ENCODE results near the gene ERC2.
"Not testable (repeated sequence)": the region's sequence is repeated elsewhere in the genome, so short reads cannot be mapped to it uniquely, and the experiment has no call there.

ERC2 gene

GRCh38 chr3:56051052-56051451 lies 417.2 kb downstream of the ERC2 start:
- Histone ChIP-seq H3K4me1 (ENCODE audit: control insufficient read depth in 1 of 2, insufficient read depth in 2 of 2, low read length in 2 of 2) (no peaks in the 10 kb centered on the region), H3K4me3 (ENCODE audit: low read depth in 1 of 2, low read length in 2 of 2) (no peak overlapping the region), H3K27ac (ENCODE audit: low read depth, low read length) (no peak overlapping the region), H3K36me3 (ENCODE audit: control insufficient read depth in 1 of 2, insufficient read depth in 2 of 2, low read length in 2 of 2) (no peaks in the 10 kb centered on the region), H3K9ac (ENCODE audit: low read depth in 1 of 2, low read length in 2 of 2) (no peak overlapping the region), H3K9me3 (ENCODE audit: control insufficient read depth in 1 of 2, low read length in 2 of 2) (no peaks in the 10 kb centered on the region), H3K27me3 (ENCODE audit: control insufficient read depth in 1 of 2, insufficient read depth in 2 of 2, low read length in 2 of 2) (no peaks in the 10 kb centered on the region)

GRCh38 chr3:56048946-56049345 lies 419.3 kb downstream of the ERC2 start:
- no peaks in the 10 kb centered on the region for H3K4me1 ChIP-seq (ENCODE audit: control insufficient read depth in 1 of 2, insufficient read depth in 2 of 2, low read length in 2 of 2)
- no peaks in the 10 kb centered on the region for H3K27me3 ChIP-seq (ENCODE audit: control insufficient read depth in 1 of 2, insufficient read depth in 2 of 2, low read length in 2 of 2)
- H3K27ac ChIP-seq (ENCODE audit: low read depth, low read length) = no peak overlapping the region
- H3K9me3 ChIP-seq (ENCODE audit: control insufficient read depth in 1 of 2, low read length in 2 of 2) = no peaks in the 10 kb centered on the region
- no peaks in the 10 kb centered on the region for H3K36me3 ChIP-seq (ENCODE audit: control insufficient read depth in 1 of 2, insufficient read depth in 2 of 2, low read length in 2 of 2)
- no peak overlapping the region for H3K9ac ChIP-seq (ENCODE audit: low read depth in 1 of 2, low read length in 2 of 2)
- no peak overlapping the region for H3K4me3 ChIP-seq (ENCODE audit: low read depth in 1 of 2, low read length in 2 of 2)

DNA sequence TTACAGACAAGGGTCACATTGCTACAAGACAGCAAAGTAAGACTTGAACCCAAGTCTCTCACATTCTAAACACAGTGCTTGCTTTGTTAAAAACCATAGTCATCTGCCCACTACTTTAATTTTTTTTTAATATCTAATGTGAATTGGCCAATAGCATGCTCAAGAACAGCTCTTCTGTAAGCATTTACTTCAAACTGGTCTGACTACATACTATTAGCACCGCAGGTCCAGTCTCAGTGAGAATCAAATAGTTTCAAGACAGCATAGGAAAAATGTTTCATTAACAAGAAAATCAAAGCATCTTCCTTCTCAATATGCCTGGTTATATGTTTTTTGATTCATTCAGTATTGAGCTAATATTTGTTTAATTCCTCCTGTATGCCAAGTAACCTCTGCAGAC lies 419.9 kb downstream of the ERC2 start:
- Histone ChIP-seq H3K36me3 (ENCODE audit: control insufficient read depth in 1 of 2, insufficient read depth in 2 of 2, low read length in 2 of 2) (no peaks in the 10 kb centered on the region), H3K9me3 (ENCODE audit: control insufficient read depth in 1 of 2, low read length in 2 of 2) (no peaks in the 10 kb centered on the region), H3K27me3 (ENCODE audit: control insufficient read depth in 1 of 2, insufficient read depth in 2 of 2, low read length in 2 of 2) (no peaks in the 10 kb centered on the region), H3K4me3 (ENCODE audit: low read depth in 1 of 2, low read length in 2 of 2) (no peak overlapping the region), H3K27ac (ENCODE audit: low read depth, low read length) (no peak overlapping the region), H3K4me1 (ENCODE audit: control insufficient read depth in 1 of 2, insufficient read depth in 2 of 2, low read length in 2 of 2) (no peaks in the 10 kb centered on the region), H3K9ac (ENCODE audit: low read depth in 1 of 2, low read length in 2 of 2) (no peak overlapping the region)

- no peak overlapping the region for H3K4me3 ChIP-seq (ENCODE audit: low read depth in 1 of 2, low read length in 2 of 2)
- no peaks in the 10 kb centered on the region for H3K27me3 ChIP-seq (ENCODE audit: control insufficient read depth in 1 of 2, insufficient read depth in 2 of 2, low read length in 2 of 2)
- H3K27ac ChIP-seq (ENCODE audit: low read depth, low read length) = no peak overlapping the region
- H3K4me1 ChIP-seq (ENCODE audit: control insufficient read depth in 1 of 2, insufficient read depth in 2 of 2, low read length in 2 of 2) = no peaks in the 10 kb centered on the region
- H3K9me3 ChIP-seq (ENCODE audit: control insufficient read depth in 1 of 2, low read length in 2 of 2) = no peaks in the 10 kb centered on the region
- no peak overlapping the region for H3K9ac ChIP-seq (ENCODE audit: low read depth in 1 of 2, low read length in 2 of 2)
- no peaks in the 10 kb centered on the region for H3K36me3 ChIP-seq (ENCODE audit: control insufficient read depth in 1 of 2, insufficient read depth in 2 of 2, low read length in 2 of 2)
Observed at GRCh38 chr3:56042326-56042951, 425.8 kb downstream of the ERC2 start.

DNA sequence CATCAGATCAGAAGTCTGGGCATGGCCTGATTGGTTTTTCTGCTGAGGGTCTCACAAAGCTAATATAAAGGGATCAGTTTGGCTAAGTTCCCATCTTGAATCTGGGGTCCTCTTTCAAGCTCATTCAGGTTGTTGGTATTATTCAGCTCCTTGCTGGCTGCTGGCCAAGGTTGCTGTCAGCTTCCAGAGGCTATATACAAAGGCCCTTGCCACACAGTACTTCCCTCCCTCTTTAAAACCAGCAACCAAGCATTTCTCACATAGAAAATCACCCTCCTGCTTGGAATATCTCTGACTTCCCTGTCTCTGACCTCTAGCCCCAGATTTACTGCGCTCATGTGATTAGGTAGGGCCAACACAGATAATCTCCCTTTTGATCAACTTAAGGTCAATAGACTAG lies 442.9 kb downstream of the ERC2 start:
- Histone ChIP-seq H3K9me3 (ENCODE audit: control insufficient read depth in 1 of 2, low read length in 2 of 2) (no peaks in the 10 kb centered on the region), H3K4me1 (ENCODE audit: control insufficient read depth in 1 of 2, insufficient read depth in 2 of 2, low read length in 2 of 2) (no peaks in the 10 kb centered on the region), H3K27me3 (ENCODE audit: control insufficient read depth in 1 of 2, insufficient read depth in 2 of 2, low read length in 2 of 2) (no peaks in the 10 kb centered on the region), H3K27ac (ENCODE audit: low read depth, low read length) (no peak overlapping the region), H3K9ac (ENCODE audit: low read depth in 1 of 2, low read length in 2 of 2) (no peak overlapping the region), H3K36me3 (ENCODE audit: control insufficient read depth in 1 of 2, insufficient read depth in 2 of 2, low read length in 2 of 2) (no peaks in the 10 kb centered on the region), H3K4me3 (ENCODE audit: low read depth in 1 of 2, low read length in 2 of 2) (no peak overlapping the region)

DNA sequence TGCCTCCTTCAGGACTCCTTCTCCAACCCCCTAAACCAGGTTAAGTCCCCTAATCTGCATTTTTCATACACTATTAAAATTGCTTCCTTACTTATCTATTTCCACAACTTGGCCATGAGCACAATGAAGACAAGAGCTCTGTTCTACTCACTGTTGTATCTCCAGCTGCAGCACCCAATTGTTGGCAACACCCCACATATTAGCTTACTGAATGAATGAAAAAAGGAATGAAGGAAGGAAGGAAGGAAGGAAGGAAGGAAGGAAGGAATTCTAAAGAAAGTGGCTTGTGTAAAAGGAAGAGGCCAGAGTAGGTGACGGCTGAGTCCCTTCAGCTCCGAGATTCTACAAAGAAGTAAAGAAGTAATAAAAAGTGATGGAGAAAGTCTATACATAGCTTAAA lies 444.7 kb downstream of the ERC2 start:
- Histone ChIP-seq H3K27me3 (ENCODE audit: control insufficient read depth in 1 of 2, insufficient read depth in 2 of 2, low read length in 2 of 2) (no peaks in the 10 kb centered on the region), H3K27ac (ENCODE audit: low read depth, low read length) (no peak overlapping the region)

GRCh38 chr3:56022619-56023018 lies 445.6 kb downstream of the ERC2 start:
- Histone ChIP-seq H3K36me3 (ENCODE audit: control insufficient read depth in 1 of 2, insufficient read depth in 2 of 2, low read length in 2 of 2) (no peaks in the 10 kb centered on the region), H3K27ac (ENCODE audit: low read depth, low read length) (no peak overlapping the region), H3K4me3 (ENCODE audit: low read depth in 1 of 2, low read length in 2 of 2) (no peak overlapping the region), H3K4me1 (ENCODE audit: control insufficient read depth in 1 of 2, insufficient read depth in 2 of 2, low read length in 2 of 2) (no peaks in the 10 kb centered on the region), H3K9me3 (ENCODE audit: control insufficient read depth in 1 of 2, low read length in 2 of 2) (no peaks in the 10 kb centered on the region), H3K27me3 (ENCODE audit: control insufficient read depth in 1 of 2, insufficient read depth in 2 of 2, low read length in 2 of 2) (no peaks in the 10 kb centered on the region), H3K9ac (ENCODE audit: low read depth in 1 of 2, low read length in 2 of 2) (no peak overlapping the region)

More for the DNA sequence above, 444.7 kb downstream of the ERC2 start:
- Histone ChIP-seq H3K4me3 (ENCODE audit: low read depth in 1 of 2, low read length in 2 of 2) (no peak overlapping the region), H3K4me1 (ENCODE audit: control insufficient read depth in 1 of 2, insufficient read depth in 2 of 2, low read length in 2 of 2) (no peaks in the 10 kb centered on the region), H3K9me3 (ENCODE audit: control insufficient read depth in 1 of 2, low read length in 2 of 2) (no peaks in the 10 kb centered on the region), H3K9ac (ENCODE audit: low read depth in 1 of 2, low read length in 2 of 2) (no peak overlapping the region), H3K36me3 (ENCODE audit: control insufficient read depth in 1 of 2, insufficient read depth in 2 of 2, low read length in 2 of 2) (no peaks in the 10 kb centered on the region)

DNA sequence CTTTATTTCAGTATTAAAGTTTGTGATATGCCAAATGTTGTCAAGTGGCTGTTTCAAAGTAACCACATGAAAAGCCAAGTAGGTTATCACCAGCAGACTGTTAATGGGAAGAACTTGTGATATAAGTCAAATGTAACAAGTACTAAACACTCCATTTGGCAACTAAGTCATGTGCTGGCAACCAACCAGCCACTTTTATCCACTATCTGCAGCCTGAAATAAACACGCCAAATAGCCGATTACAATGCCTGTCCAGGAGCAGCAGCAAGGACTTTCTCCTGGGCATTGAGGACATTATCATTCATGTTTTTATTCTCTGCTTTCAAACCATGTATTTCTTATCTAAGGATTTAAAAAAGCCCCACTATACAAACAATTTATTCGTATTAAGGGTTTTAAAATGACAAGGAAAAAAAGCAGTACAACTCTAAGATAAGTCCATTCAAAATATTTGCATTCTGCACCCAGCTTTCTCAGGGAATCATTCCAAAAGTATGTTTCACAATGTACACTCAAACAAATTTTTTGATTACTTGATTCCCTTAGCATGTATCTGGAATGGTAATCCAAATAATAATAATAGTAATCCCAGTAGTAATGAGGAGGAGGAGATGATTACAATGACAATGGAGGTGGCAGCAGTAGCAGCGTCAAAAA lies 448.6 kb downstream of the ERC2 start:
- Histone ChIP-seq H3K27me3 (ENCODE audit: control insufficient read depth in 1 of 2, insufficient read depth in 2 of 2, low read length in 2 of 2) (no peaks in the 10 kb centered on the region), H3K4me1 (ENCODE audit: control insufficient read depth in 1 of 2, insufficient read depth in 2 of 2, low read length in 2 of 2) (no peaks in the 10 kb centered on the region), H3K36me3 (ENCODE audit: control insufficient read depth in 1 of 2, insufficient read depth in 2 of 2, low read length in 2 of 2) (no peaks in the 10 kb centered on the region), H3K9ac (ENCODE audit: low read depth in 1 of 2, low read length in 2 of 2) (no peak overlapping the region), H3K4me3 (ENCODE audit: low read depth in 1 of 2, low read length in 2 of 2) (no peak overlapping the region), H3K9me3 (ENCODE audit: control insufficient read depth in 1 of 2, low read length in 2 of 2) (no peaks in the 10 kb centered on the region), H3K27ac (ENCODE audit: low read depth, low read length) (no peak overlapping the region)

DNA sequence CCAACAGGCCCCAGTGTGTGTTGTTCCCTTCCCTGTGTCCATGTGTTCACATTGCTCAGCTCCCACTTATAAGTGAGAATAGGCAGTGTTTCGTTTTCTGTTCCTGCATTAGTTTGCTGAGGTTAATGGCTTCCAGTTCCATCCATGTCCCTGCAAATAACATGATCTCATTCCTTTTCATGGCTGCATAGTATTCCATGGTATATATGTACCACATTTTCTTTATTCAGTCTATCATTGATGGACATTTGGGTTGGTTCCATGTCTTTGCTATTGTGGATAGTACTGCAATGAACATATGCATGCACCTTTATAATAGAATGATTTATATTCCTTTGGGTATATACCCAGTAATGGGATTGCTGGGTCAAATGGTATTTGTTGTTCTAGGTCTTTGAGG lies 452.9 kb downstream of the ERC2 start:
- H3K4me3 ChIP-seq (ENCODE audit: low read depth in 1 of 2, low read length in 2 of 2); H3K4me1 ChIP-seq (ENCODE audit: control insufficient read depth in 1 of 2, insufficient read depth in 2 of 2, low read length in 2 of 2); H3K9me3 ChIP-seq (ENCODE audit: control insufficient read depth in 1 of 2, low read length in 2 of 2); H3K27me3 ChIP-seq (ENCODE audit: control insufficient read depth in 1 of 2, insufficient read depth in 2 of 2, low read length in 2 of 2); H3K36me3 ChIP-seq (ENCODE audit: control insufficient read depth in 1 of 2, insufficient read depth in 2 of 2, low read length in 2 of 2); H3K27ac ChIP-seq (ENCODE audit: low read depth, low read length); H3K9ac ChIP-seq (ENCODE audit: low read depth in 1 of 2, low read length in 2 of 2): not testable (repeated sequence)

- Histone ChIP-seq H3K27ac (ENCODE audit: low read depth, low read length) (no peak overlapping the region), H3K27me3 (ENCODE audit: control insufficient read depth in 1 of 2, insufficient read depth in 2 of 2, low read length in 2 of 2) (no peaks in the 10 kb centered on the region)
Observed at GRCh38 chr3:56012721-56013120, 455.5 kb downstream of the ERC2 start.

More at GRCh38 chr3:56012721-56013120, 455.5 kb downstream of the ERC2 start:
- no peaks in the 10 kb centered on the region for H3K9me3 ChIP-seq (ENCODE audit: control insufficient read depth in 1 of 2, low read length in 2 of 2)
- H3K4me3 ChIP-seq (ENCODE audit: low read depth in 1 of 2, low read length in 2 of 2) = no peak overlapping the region
- no peaks in the 10 kb centered on the region for H3K36me3 ChIP-seq (ENCODE audit: control insufficient read depth in 1 of 2, insufficient read depth in 2 of 2, low read length in 2 of 2)
- H3K4me1 ChIP-seq (ENCODE audit: control insufficient read depth in 1 of 2, insufficient read depth in 2 of 2, low read length in 2 of 2) = no peaks in the 10 kb centered on the region
- H3K9ac ChIP-seq (ENCODE audit: low read depth in 1 of 2, low read length in 2 of 2) = no peak overlapping the region
